DOHH2 (cell line): ENCODE measurements around the gene NCDN.

Experiments
- H3F3A ChIP-seq: fragments of 200-600 bp; sonication (generic), shearing (Covaris generic); 2 replicates; pipeline ENCODE4 v1.6.0; 2016; ENCODE audit warnings: antibody characterized with exemption, mild to moderate bottlenecking; ENCODE audit not compliant: control insufficient read depth, insufficient read depth
- H3K27ac ChIP-seq: fragments of 200-600 bp; sonication (generic); 2 replicates; pipeline ENCODE4 v1.5.1; 2014; ENCODE audit warnings: low read depth, mild to moderate bottlenecking, low read length, moderate library complexity
- H3K27me3 ChIP-seq: fragments of 200-600 bp; sonication (generic); 2 replicates; pipeline ENCODE4 v1.6.1; 2014; ENCODE audit warnings: mild to moderate bottlenecking, low read length, mixed read lengths; ENCODE audit not compliant: control insufficient read depth
- H3K36me3 ChIP-seq: fragments of 200-600 bp; sonication (generic); 2 replicates; pipeline ENCODE4 v1.6.1; 2014; ENCODE audit warnings: mild to moderate bottlenecking, low read length, moderate library complexity, mixed read lengths; ENCODE audit not compliant: control insufficient read depth
- H3K4me1 ChIP-seq: fragments of 200-600 bp; sonication (generic); 2 replicates; pipeline ENCODE4 v1.6.1; 2014; ENCODE audit warnings: mild to moderate bottlenecking, low read length, mixed read lengths; ENCODE audit not compliant: control insufficient read depth
- H3K4me2 ChIP-seq: fragments of 200-600 bp; sonication (generic); 2 replicates; pipeline ENCODE4 v1.6.0; 2014; ENCODE audit warnings: mild to moderate bottlenecking, low read length, moderate library complexity
- H3K4me3 ChIP-seq: fragments of 200-600 bp; sonication (generic); 2 replicates; pipeline ENCODE4 v1.5.1; 2014; ENCODE audit warnings: mild to moderate bottlenecking, low read length, mixed read lengths
- H3K79me2 ChIP-seq: fragments of 200-600 bp; sonication (generic); 2 replicates; pipeline ENCODE4 v1.6.1; 2014; ENCODE audit warnings: mild to moderate bottlenecking, low read length, mixed read lengths; ENCODE audit not compliant: control insufficient read depth
- H3K9me2 ChIP-seq: fragments of 200-600 bp; sonication (generic); replicated peaks from 2 replicates; pipeline ENCODE4 v1.6.1; 2014; ENCODE audit warnings: mild to moderate bottlenecking, low read length, mixed read lengths; ENCODE audit not compliant: control insufficient read depth
- H3K9me3 ChIP-seq: fragments of 200-600 bp; sonication (generic); 2 replicates; pipeline ENCODE4 v1.6.1; 2014; ENCODE audit warnings: antibody characterized with exemption, low read length, mixed read lengths; ENCODE audit not compliant: control insufficient read depth, insufficient read depth
- H4K20me1 ChIP-seq: fragments of 200-600 bp; sonication (generic); 2 replicates; pipeline ENCODE4 v1.6.0; 2014; ENCODE audit warnings: low read depth, mild to moderate bottlenecking, antibody characterized with exemption, low read length, moderate library complexity; ENCODE audit not compliant: control insufficient read depth, insufficient read depth
- CTCF ChIP-seq: fragments of 200-600 bp; sonication (generic); IDR thresholded peaks from one replicate; pipeline ENCODE4 v1.5.1; 2014; ENCODE audit warnings: antibody characterized with exemption, mild to moderate bottlenecking, low read depth, low read length; ENCODE audit not compliant: poor library complexity, severe bottlenecking
- EZH2phosphoT487 ChIP-seq: fragments of 200-600 bp; sonication (generic); IDR thresholded peaks from 2 replicates; pipeline ENCODE4 v1.6.1; 2017; ENCODE audit warnings: borderline replicate concordance, mild to moderate bottlenecking, antibody characterized with exemption, low read length, moderate library complexity, mixed read lengths

The NCDN gene

GRCh38 chr1:35571263-35571662, 13.7 kb downstream of the NCDN start:
- Histone ChIP-seq H3K4me2 (no peak overlapping the region), H3K27me3 (peaks cover 21% of the 10 kb centered on the region), H3K79me2 (no peaks in the 10 kb centered on the region), H4K20me1 (0 out of 2 replicates have a peak, but pooled peaks cover 4% of the 10 kb centered on the region), H3K9me2 (no peaks in the 10 kb centered on the region), H3K4me3 (no peak overlapping the region), H3K36me3 (no peaks in the 10 kb centered on the region), H3K9me3 (no peaks in the 10 kb centered on the region), H3K4me1 (no peaks in the 10 kb centered on the region; the same call in 1 of the 2 replicates), H3F3A (peaks cover 4% of the 10 kb centered on the region; the same call in 1 of the 2 replicates), H3K27ac (no peak overlapping the region)
- TF ChIP-seq EZH2phosphoT487 (no peak), CTCF (no peak)

GRCh38 chr1:35572296-35572695, 14.7 kb downstream of the NCDN start:
- H3K4me2 ChIP-seq, result no peak overlapping the region

GRCh38 chr1:35573198-35574124, 15.9 kb downstream of the NCDN start, which contains the start of gene TFAP2E:
TSS of gene TFAP2E (plus strand) at chr1:35573314. CDS start at chr1:35573578, 264 bp downstream.
- Histone ChIP-seq H3K27me3 (peaks cover 34% of the 10 kb centered on the region), H3K9me2 (no peaks in the 10 kb centered on the region), H3F3A (peaks cover 4% of the 10 kb centered on the region; the same call in 1 of the 2 replicates), H3K79me2 (no peaks in the 10 kb centered on the region), H3K36me3 (no peaks in the 10 kb centered on the region), H3K4me3 (no peak within 1 kb of the TSS), H3K27ac (no peak within 1 kb of the TSS), H3K9me3 (no peaks in the 10 kb centered on the region), H3K4me1 (peaks cover 20% of the 10 kb centered on the region), H3K4me2 (no peak within 1 kb of the TSS), H4K20me1 (0 out of 2 replicates have a peak, but pooled peaks cover 4% of the 10 kb centered on the region)
- no peak for TF ChIP-seq CTCF
- no peak for TF ChIP-seq EZH2phosphoT487

More at GRCh38 chr1:35572296-35572695, 14.7 kb downstream of the NCDN start:
- no peak overlapping the region for H3K4me3 ChIP-seq
- peaks cover 32% of the 10 kb centered on the region for H3K27me3 ChIP-seq
- TF ChIP-seq CTCF, result no peak
- no peak for TF ChIP-seq EZH2phosphoT487
- H4K20me1 ChIP-seq, result 0 out of 2 replicates have a peak, but pooled peaks cover 4% of the 10 kb centered on the region
- peaks cover 4% of the 10 kb centered on the region; the same call in 1 of the 2 replicates for H3F3A ChIP-seq
- H3K9me3 ChIP-seq, result no peaks in the 10 kb centered on the region
- H3K9me2 ChIP-seq, result no peaks in the 10 kb centered on the region
- no peaks in the 10 kb centered on the region for H3K79me2 ChIP-seq
- H3K36me3 ChIP-seq, result no peaks in the 10 kb centered on the region
- H3K4me1 ChIP-seq, result peaks cover 10% of the 10 kb centered on the region
- H3K27ac ChIP-seq, result no peak overlapping the region
